Measurements from ENCODE around the gene UBTF.

Gene UBTF

GRCh38 chr17:44199553-44200477 is 19.7 kb downstream of the UBTF start, which contains the start of gene ATXN7L3:
ATXN7L3 (minus strand) TSS chr17:44199884; CDS start chr17:44198070, 1,814 bp downstream.
- TF ChIP-seq ZFX (IDR thresholded peaks at IDR 0.05), result no peak
- no peak for TF ChIP-seq CTCF (conservative IDR thresholded peaks at IDR 0.05)
- H3K27ac ChIP-seq, result peak within 1 kb of the TSS; percentile 92

- peak overlapping the region; percentile 92 for H3K27ac ChIP-seq
- TF ChIP-seq CTCF (conservative IDR thresholded peaks at IDR 0.05), result no peak
- TF ChIP-seq ZFX (IDR thresholded peaks at IDR 0.05), result no peak
These were observed 20.5 kb downstream of the UBTF start for GRCh38 chr17:44198721-44199552.

- TF ChIP-seq ZFX (IDR thresholded peaks at IDR 0.05), result no peak
- TF ChIP-seq CTCF (conservative IDR thresholded peaks at IDR 0.05), result no peak
- H3K27ac ChIP-seq, result peak overlapping the region; percentile 92
These were observed 21.3 kb downstream of the UBTF start for GRCh38 chr17:44197980-44198720.

- no peak overlapping the region for H3K27ac ChIP-seq
These were observed 22.4 kb downstream of the UBTF start for GRCh38 chr17:44197107-44197506.

GRCh38 chr17:44193326-44194084 is 26.0 kb downstream of the UBTF start:
- TF ChIP-seq CTCF (conservative IDR thresholded peaks at IDR 0.05), result no peak
- no peak for TF ChIP-seq ZFX (IDR thresholded peaks at IDR 0.05)
- H3K27ac ChIP-seq, result no peak overlapping the region

More at GRCh38 chr17:44197107-44197506, 22.4 kb downstream of the UBTF start:
- no peak for TF ChIP-seq CTCF (conservative IDR thresholded peaks at IDR 0.05)
- TF ChIP-seq ZFX (IDR thresholded peaks at IDR 0.05), result no peak

- no peak for TF ChIP-seq ZFX (IDR thresholded peaks at IDR 0.05)
- TF ChIP-seq CTCF (conservative IDR thresholded peaks at IDR 0.05), result no peak
- H3K27ac ChIP-seq, result peak overlapping the region; percentile 29; the same call in 1 of the 2 replicates
These were observed 26.7 kb downstream of the UBTF start for GRCh38 chr17:44192750-44193149.
